Endothelial cell of umbilical vein (primary cell): ENCODE data around the gene EGFL7. TPM values are rescaled to one million over a fixed set of nuclear protein-coding genes. Genes with fewer than 3 reads are reported as not detected.

Experiments
- BruUV-seq: library from RNA; stranded (reverse); fragments of 400-500 nt; replicated peaks from 2 replicates; lab custom pipeline; 2021; lab: Mats Ljungman, UMichigan
- CTCF ChIA-PET: fragments of 300-600, 350-600 bp; sonication (Branson Sonifier 250); formaldehyde crosslinking; loops from one replicate; lab custom pipeline; 2021; ENCODE audit warnings: antibody characterized with exemption, inconsistent platforms; lab: Charles Lee
- POLR2A ChIA-PET: fragments of 300-600, 350-600 bp; sonication (Branson Sonifier 250); formaldehyde crosslinking; loops from one replicate; lab custom pipeline; 2021; ENCODE audit warnings: antibody characterized with exemption, inconsistent platforms; lab: Charles Lee
- DNase-seq: peaks from one replicate; pipeline ENCODE4 v3.0.0-alpha.2; 2011; ENCODE audit warnings: low read depth, low spot score
- FAIRE-seq: peaks from 2 replicates; lab custom pipeline; 2011; peaks lifted over from hg19 to GRCh38; lab: Jason Lieb, UNC
- H2AFZ ChIP-seq: 2 replicates; pipeline ENCODE4 v1.6.0; 2012; ENCODE audit warnings: low read depth, low read length, control low read depth, inconsistent platforms
- H3K27ac ChIP-seq: 2 replicates; pipeline ENCODE4 v1.5.1; 2011; ENCODE audit warnings: low read depth, mild to moderate bottlenecking, control low read depth, low read length, moderate library complexity; ENCODE audit not compliant: insufficient read depth
- H3K27me3 ChIP-seq, 2 experiments: 2 replicates each; pipeline versions ENCODE4 v1.6.0 to v1.6.1; 2011; ENCODE audit warnings: low read length in 2 of 2, mixed read lengths in 1 of 2; ENCODE audit not compliant: control insufficient read depth in 2 of 2, insufficient read depth in 2 of 2
- H3K36me3 ChIP-seq, 2 experiments: 2 replicates in 1 of 2; 3 replicates in 1 of 2; pipeline ENCODE4 v1.5.1; 2011; ENCODE audit warnings: low read length in 2 of 2, mild to moderate bottlenecking in 1 of 2, moderate library complexity in 1 of 2; ENCODE audit not compliant: control insufficient read depth in 2 of 2, insufficient read depth in 2 of 2; ENCODE audit errors: extremely low read depth in 1 of 2
- H3K4me1 ChIP-seq: 3 replicates; pipeline ENCODE4 v1.5.1; 2011; ENCODE audit warnings: mild to moderate bottlenecking, low read length; ENCODE audit not compliant: control insufficient read depth, insufficient read depth; ENCODE audit errors: extremely low read depth
- H3K4me2 ChIP-seq: 2 replicates; pipeline ENCODE4 v1.6.1; 2011; ENCODE audit warnings: low read length, control low read depth, mixed read lengths; ENCODE audit not compliant: insufficient read depth
- H3K4me3 ChIP-seq, 3 experiments: fragments of 200-600 bp in 1 of 3; sonication (generic), shearing (Covaris generic) in 1 of 3; replicated peaks in 1 of 3; 2 replicates each; pipeline ENCODE4 v1.5.1; 2011 to 2016; ENCODE audit warnings: control low read depth in 3 of 3, low read length in 3 of 3, mild to moderate bottlenecking in 2 of 3, inconsistent platforms in 1 of 3, low read depth in 1 of 3, moderate library complexity in 1 of 3; ENCODE audit not compliant: insufficient read depth in 1 of 3
- H3K79me2 ChIP-seq: 2 replicates; pipeline ENCODE4 v1.6.0; 2012; ENCODE audit warnings: low read length, inconsistent platforms; ENCODE audit not compliant: control insufficient read depth, insufficient read depth
- H3K9ac ChIP-seq: replicated peaks from 2 replicates; pipeline ENCODE3; 2011; ENCODE audit warnings: low read length, control low read depth; ENCODE audit not compliant: insufficient read depth; ENCODE audit errors: extremely low read depth
- H3K9me1 ChIP-seq: replicated peaks from 3 replicates; pipeline ENCODE4 v1.6.0; 2011; ENCODE audit warnings: mild to moderate bottlenecking, low read length; ENCODE audit not compliant: control insufficient read depth, insufficient read depth; ENCODE audit errors: extremely low read depth
- H3K9me3 ChIP-seq: replicated peaks from 2 replicates; pipeline ENCODE4 v1.5.1; 2012; ENCODE audit warnings: low read length, inconsistent platforms; ENCODE audit not compliant: control insufficient read depth, insufficient read depth
- H4K20me1 ChIP-seq: replicated peaks from 2 replicates; pipeline ENCODE3; 2011; ENCODE audit warnings: mild to moderate bottlenecking, low read length; ENCODE audit not compliant: control insufficient read depth, insufficient read depth; ENCODE audit errors: extremely low read depth
- CTCF ChIP-seq, 2 donors: IDR thresholded peaks; 1 replicate in 1 of 2; 2 replicates in 1 of 2; pipeline ENCODE4 v1.5.1; 2011; ENCODE audit warnings: low read length in 2 of 2, mild to moderate bottlenecking in 2 of 2, moderate library complexity in 2 of 2, control low read depth in 1 of 2, inconsistent platforms in 1 of 2, low read depth in 1 of 2; ENCODE audit not compliant: insufficient read depth in 1 of 2; ENCODE audit errors: extremely low read depth in 1 of 2
- EZH2 ChIP-seq: IDR thresholded peaks from 2 replicates; pipeline ENCODE4 v1.6.1; 2012; ENCODE audit warnings: borderline replicate concordance, low read depth, mild to moderate bottlenecking, moderate library complexity, low read length, inconsistent platforms; ENCODE audit not compliant: severe bottlenecking
- FOS ChIP-seq: IDR thresholded peaks from 2 replicates; pipeline ENCODE4 v1.6.1; 2011; ENCODE audit warnings: mild to moderate bottlenecking, low read length, moderate library complexity, borderline replicate concordance; ENCODE audit not compliant: insufficient read depth
- MAX ChIP-seq: IDR thresholded peaks from 2 replicates; pipeline ENCODE4 v1.6.1; 2011; ENCODE audit not compliant: insufficient read depth, insufficient read length
- MYC ChIP-seq: IDR thresholded peaks from one replicate; pipeline ENCODE4 v1.6.1; 2011; ENCODE audit warnings: mild to moderate bottlenecking, low read depth, low read length
- POLR2A ChIP-seq: IDR thresholded peaks from 2 replicates; pipeline ENCODE4 v1.6.1; 2012; ENCODE audit warnings: low read depth, mild to moderate bottlenecking, control low read depth, low read length
- dilution Hi-C: fragments of 300-500 bp; cut with MboI; formaldehyde crosslinking; loops from one replicate; pipeline ENCODE4 v1.15.0; 2019; ENCODE audit warnings: low sequenced_read_pairs; ENCODE audit not compliant: extremely low pct_ligation_motif_present
- intact Hi-C: fragments of 100-400 bp; cut with micrococcal nuclease; formaldehyde crosslinking; loops from one replicate; pipeline ENCODE4 v1.10.0; 2022
- polyA plus RNA-seq, 4 experiments: library from polyadenylated mRNA; depleted of rRNA in 3 of 4; stranded (reverse) in 3 of 4; unstranded in 1 of 4; fragments of >200 nt; gene quantifications; 2 replicates each; pipeline versions ENCODE4 v1.2.1 to v1.2.3, GENCODE V29; 2011 to 2012; ENCODE audit warnings: missing spikeins in 1 of 4
- total RNA-seq: library from RNA; stranded (reverse); gene quantifications from 2 replicates; pipeline ENCODE4 v1.2.3, GENCODE V29; 2021

The EGFL7 gene
- total and polyA plus RNA-seq, 2 donors (not counting 3 experiments of a cell fraction or from before 2014, with no cell fraction given) = 1,043 to 1,377 TPM

GRCh38 chr9:136618580-136619547, 43.9 kb upstream of the EGFL7 start:
- no peaks in the 10 kb centered on the region for H3K27me3 ChIP-seq
- TF ChIP-seq FOS (no peak), EZH2 (no peak), POLR2A (no peak), MYC (no peak), MAX (no peak), CTCF (IDR thresholded peaks at IDR 0.05; ENCODE audit: extremely low read depth in 1 of 2, insufficient read depth in 1 of 2, low read depth in 1 of 2, low read length in 2 of 2) (no peak)
- no peak overlapping the region for H3K4me3 ChIP-seq
- H3K4me1 ChIP-seq = peaks cover 17% of the 10 kb centered on the region
- H3K36me3 ChIP-seq = no peaks in the 10 kb centered on the region
- POLR2A ChIA-PET = no interaction called here
- H3K27ac ChIP-seq = no peak overlapping the region
- H3K9me3 ChIP-seq = no peaks in the 10 kb centered on the region
- H4K20me1 ChIP-seq = no peaks in the 10 kb centered on the region
- no peak for DNase-seq
- dilution Hi-C loops = no loop called here
- no peaks in the 10 kb centered on the region for H3K79me2 ChIP-seq
- BruUV-seq = no TSS peak
- H3K4me2 ChIP-seq = no peak overlapping the region
- no peak for FAIRE-seq
- intact Hi-C loops = no loop called here
- no peak overlapping the region for H2AFZ ChIP-seq
- H3K9ac ChIP-seq = no peak overlapping the region
- CTCF ChIA-PET = interaction anchor here (0.8 to 2.6 kb wide), 2 partner anchors 47 to 134 kb away, joined by 3 to 9 read pairs; no protein-coding TSS in a partner anchor
- no peaks in the 10 kb centered on the region for H3K9me1 ChIP-seq
